SK-MEL-5 (cell line): ENCODE results near the gene ABLIM1. TPM values are rescaled to one million over a fixed set of nuclear protein-coding genes. Genes with fewer than 3 reads are reported as not detected.

Source experiments
- DNase-seq: peaks from one replicate; pipeline ENCODE4 v3.0.0-alpha.2; 2016; ENCODE audit warnings: low read depth, low spot score
- in situ Hi-C: cut with HindIII; loops from 2 replicates; pipeline ENCODE4 v1.10.0; 2016; ENCODE audit warnings: low sequenced_read_pairs, high pct_unique_total_duplicates, low pct_unique_long_range_greater_than_20kb
- total RNA-seq: library from RNA; depleted of rRNA; stranded (reverse); fragments of >200 nt; shearing (Covaris generic); gene quantifications from 2 replicates; pipeline ENCODE4 v1.2.3, GENCODE V29; 2014

ABLIM1 gene
- total RNA-seq, 1 experiment from 2014 or later, result 19.5 TPM

DNA sequence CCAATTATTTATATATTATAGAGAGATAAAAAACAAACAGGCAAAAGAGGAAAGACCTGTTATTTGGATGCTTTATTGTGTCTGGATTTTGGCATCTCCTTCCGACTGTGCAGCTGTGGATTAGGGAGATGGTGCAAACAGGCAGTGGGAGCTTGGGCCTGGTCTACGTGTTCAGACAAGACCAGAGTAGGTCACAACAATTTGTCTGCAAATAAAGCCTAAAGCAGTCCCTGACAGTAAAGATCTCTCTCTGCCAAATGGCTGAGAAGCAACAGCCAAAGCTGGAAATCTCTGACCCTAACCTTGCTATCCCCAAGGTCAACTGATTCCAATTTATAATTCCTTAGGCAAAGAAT, 82.0 kb downstream of the ABLIM1 start:
- in situ Hi-C loops, result no loop called here
- DNase-seq, result no peak

DNA sequence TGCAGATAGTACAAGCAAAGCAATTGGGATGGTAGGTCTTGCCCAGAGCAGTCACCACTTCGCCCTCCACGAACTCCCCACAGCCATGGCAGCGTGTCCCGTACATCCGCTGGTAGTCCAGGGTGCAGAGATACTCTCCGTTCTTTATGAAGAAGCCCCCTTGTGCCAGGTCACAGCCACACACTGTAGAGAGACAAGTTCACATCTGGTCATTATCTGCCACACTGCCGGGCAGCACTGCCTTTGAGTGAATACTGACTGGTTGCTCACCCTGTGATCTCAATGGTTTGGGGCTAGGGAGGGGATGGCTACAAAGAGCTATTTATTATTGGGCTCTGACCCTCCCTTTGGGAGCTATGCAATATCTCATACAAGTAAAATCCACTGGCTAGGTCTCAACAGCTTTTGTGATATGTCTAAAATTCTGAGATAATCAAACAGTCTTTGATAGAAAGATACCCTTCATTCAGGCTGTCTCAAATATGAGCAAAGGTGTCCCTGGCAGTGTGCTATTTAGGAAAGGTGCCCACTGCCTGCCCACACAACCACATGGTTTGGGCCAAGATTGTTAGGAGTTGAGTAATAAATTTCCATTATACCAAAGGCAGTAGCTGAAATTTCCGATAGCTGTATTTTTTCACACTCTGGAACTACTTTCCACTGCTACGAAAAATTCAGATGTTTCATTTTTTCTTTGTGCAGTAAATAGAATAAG, 82.5 kb downstream of the ABLIM1 start:
- DNase-seq, result peak; percentile 19
- in situ Hi-C loops, result no loop called here

DNA sequence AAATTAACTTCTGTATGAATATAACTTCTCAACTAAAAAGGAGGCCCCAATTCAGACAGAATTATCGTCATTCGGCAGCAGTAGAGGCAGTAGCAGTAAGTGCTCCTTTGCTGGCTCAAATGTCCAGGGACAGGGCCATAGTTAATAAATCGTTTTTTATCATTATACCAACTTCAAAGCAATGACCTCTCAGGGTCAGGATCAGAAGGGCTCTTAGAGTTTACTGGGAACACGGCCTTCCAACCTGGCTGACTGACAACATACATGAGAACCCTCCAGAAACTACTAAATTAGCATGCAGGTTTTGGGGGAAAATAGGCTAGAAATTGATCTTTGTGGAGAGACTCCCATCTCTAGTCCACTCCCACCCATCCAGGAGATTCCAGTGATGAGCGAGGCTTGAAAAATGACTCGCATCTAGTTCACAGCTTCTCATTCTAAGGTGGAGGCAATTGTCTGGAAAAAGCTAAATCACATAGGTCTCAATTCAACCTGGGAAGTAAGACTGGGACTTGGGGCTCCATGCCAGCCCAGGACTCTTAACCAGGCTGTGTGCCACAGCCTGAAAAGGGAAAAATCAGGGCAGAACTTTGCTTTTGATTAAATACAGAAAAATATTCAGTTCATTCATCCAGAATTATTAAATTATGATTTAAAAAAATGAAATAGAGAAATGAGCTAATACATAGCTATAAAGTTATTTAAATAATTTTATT, 84.6 kb downstream of the ABLIM1 start:
- no peak for DNase-seq
- in situ Hi-C loops, result loop anchor here (25.0 kb wide), 1 partner anchor 114 kb away; no protein-coding TSS in a partner anchor

DNA sequence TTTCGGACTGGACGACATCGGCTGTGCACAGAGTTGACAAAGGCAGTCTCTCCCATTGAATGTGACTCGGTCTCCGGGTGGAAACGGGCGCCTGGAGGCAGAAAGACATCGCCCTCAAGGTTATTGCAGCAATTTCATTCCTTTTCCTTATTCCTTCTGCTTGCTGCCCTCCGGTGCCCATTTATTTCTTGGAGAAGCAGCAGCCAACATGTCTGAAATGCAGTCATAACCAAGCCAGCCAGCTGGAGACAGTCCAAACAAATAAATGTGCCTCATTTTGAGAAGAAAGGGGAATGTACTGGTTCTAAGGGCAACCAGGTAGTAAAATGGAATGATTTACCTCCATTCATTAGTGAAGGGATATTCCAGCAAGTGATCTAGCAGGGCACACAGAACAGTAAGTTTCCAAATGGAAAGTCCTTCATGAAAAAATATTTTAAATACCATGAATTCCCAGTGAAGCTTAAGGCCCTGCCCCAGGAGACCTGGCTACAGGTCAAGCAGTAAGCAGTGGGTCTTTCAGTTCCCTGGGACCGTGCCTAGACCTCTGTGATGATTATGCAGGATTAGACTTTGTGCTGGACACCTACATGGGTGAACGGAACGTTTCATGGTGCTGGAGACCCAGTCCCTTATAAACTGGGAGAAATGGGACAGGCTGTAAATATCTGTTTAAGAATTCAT, 86.6 kb downstream of the ABLIM1 start:
- DNase-seq, result no peak
- in situ Hi-C loops, result loop anchor here (25.0 kb wide), 1 partner anchor 116 kb away; no protein-coding TSS in a partner anchor

DNA sequence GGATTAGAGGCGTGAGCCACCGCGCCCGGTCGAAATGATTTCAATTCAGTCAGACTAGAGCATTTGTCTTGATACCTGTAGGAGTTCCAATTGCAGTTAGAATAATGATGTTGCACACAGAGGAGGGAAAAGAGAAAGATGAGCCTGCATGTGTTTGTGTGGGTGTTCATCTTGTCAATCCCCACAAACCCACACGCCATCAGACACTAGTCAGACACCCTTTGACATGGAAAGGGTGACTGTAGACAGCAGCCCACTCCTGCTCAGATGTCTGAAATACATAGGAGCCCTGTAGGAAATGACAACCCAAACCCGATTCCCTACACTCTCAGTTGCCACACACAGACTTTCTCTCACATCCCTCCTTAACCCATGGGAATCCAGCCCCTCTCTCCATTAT, 92.0 kb downstream of the ABLIM1 start:
- in situ Hi-C loops, result loop anchor here (25.0 kb wide), 1 partner anchor 121 kb away; no protein-coding TSS in a partner anchor
- DNase-seq, result no peak

DNA sequence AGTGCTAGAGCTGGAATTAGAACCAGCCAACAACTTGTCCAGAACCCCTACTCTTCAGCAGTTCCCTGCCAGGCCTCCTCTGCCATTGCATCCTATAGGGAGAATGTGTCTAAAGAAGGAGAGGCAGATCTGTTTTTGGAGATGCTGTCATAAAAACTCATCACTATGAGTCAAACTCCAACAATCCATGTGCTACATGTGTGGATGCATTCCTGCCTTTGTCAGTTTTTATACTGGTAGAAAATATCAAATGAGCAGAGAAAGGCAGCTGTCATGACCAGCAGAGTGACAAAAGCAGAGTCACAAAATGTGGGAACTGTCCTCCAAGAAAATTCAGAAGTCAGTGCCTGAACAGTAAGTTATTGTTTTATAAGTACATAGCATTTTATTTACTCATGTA, 93.0 kb downstream of the ABLIM1 start:
- DNase-seq, result no peak
- in situ Hi-C loops, result loop anchor here (25.0 kb wide), 1 partner anchor 122 kb away; no protein-coding TSS in a partner anchor

DNA sequence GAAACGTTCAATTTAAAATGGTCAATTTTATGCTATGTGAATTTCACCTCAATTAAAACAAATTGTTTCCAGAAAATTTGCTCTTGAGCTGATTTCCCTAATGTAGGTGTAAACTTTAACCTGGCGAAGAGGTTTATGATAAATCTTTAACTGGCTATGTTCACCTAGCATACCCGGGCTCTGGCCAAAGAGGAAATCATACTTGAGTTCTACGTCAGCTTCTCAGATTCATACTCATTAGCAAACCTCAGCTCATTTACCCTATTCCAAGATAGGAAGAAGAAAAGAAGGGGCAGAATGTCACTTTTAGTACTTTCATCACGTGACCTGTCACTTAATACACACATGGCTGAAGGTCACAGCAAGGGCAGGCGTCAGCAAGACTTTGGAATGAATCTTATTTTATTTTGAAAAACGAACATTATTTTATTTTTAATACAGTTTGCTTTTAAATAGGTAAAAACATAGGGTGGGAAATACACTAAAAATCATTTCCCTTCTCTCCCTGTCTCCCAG, 97.0 kb downstream of the ABLIM1 start:
- in situ Hi-C loops, result loop anchor here (25.0 kb wide), 1 partner anchor 126 kb away; no protein-coding TSS in a partner anchor
- DNase-seq, result no peak

DNA sequence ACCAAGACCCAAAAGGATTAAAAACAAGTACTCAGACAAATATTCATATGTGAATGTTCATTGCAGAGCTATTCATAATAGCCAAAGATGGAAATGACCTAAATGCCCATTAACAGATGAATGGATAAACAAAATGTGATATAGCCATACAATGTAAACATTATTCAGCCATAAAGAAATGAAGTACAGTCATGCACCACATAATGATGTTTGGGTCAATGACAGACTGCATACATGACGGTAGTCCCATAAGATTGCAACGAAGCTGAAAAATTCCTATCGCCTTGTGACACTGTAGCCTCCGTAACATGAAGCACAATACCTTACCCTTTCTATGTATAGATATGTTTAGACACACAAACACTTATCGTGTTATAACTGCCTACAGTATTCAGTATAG, 97.9 kb downstream of the ABLIM1 start:
- DNase-seq, result no peak
- in situ Hi-C loops, result loop anchor here (25.0 kb wide), 1 partner anchor 127 kb away; no protein-coding TSS in a partner anchor

DNA sequence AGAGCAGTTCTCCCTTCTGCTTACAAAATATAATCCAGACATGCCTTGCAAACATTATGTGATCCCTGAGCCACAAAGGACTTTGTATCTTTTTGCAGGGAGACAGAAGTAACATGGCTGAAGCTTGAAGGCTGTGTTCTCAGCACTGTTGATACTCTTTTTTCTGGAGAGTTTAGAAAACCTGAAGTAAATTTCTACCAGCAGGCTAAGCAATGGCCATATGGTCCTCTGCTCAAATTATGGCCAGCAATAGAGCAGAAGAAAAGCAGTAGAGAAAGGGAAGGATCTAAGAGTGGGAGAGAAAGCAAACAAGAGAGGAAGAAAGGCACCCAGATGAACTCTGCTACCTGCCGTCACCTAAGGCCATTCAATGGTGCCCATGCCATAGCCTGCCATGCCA, 98.4 kb downstream of the ABLIM1 start:
- DNase-seq, result no peak
- in situ Hi-C loops, result loop anchor here (25.0 kb wide), 1 partner anchor 128 kb away; no protein-coding TSS in a partner anchor

DNA sequence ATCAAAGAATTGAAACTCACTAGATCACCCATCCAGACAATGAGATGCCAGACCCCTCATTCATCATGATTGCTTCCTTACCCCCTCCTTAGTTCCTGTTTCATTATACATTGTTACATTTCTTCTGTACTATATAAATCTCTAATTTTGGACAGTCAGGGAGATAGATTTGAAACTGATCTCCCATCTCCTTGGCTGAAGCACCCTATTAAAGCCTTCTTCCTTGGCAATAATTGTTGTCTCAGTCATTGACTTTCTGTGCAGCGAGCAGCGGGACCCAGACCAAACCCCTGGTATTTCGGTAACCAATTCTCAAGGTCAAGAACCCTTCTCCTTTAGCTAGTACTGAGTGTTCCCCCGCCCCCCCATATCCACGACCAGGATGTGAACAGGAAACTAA, 100.2 kb downstream of the ABLIM1 start:
- in situ Hi-C loops, result loop anchor here (25.0 kb wide), 1 partner anchor 129 kb away; no protein-coding TSS in a partner anchor

DNA sequence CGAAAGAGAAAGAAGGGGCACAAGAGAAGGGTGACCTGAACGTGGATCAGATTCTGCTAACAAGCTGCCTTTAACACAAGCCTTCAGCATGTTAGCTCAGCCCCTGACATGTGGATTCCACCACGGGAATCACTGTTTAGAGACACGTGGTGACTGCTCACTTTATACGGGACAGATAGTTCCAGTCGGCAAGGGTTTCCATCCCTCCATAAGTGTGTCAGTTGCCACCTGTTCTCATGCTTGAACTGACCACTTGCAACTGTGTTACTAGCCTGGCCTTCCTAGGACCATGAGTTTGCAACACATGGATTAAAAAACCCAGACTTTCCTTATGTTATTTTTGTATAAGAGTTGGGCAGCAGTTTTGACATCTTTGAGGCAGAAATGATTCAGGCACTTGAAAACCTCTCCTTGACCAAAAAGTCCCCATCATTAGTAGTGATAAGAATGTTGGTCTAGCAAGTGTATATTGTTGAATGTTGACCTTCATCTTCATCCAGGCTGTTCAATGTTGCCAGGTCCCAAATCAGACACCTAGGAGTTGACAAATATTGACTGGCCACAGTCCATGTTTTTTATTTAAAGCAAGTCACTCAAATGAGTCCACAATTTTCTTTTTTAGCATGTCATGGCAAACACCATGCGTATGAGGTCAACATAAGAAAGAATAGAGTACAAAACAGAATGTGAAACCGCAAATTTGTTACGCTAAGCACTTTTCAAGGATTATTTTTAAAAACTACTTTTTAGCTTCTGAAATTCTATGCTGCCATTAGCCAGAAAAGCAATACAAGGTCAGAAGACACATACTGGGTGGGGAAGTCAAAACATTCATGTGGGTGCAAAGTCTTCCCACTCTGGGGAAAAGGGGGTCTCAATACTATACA, 101.6 kb downstream of the ABLIM1 start:
- DNase-seq, result no peak
- in situ Hi-C loops, result loop anchor here (25.0 kb wide), 1 partner anchor 131 kb away; no protein-coding TSS in a partner anchor

More for the DNA sequence above, 100.2 kb downstream of the ABLIM1 start:
- DNase-seq, result no peak

DNA sequence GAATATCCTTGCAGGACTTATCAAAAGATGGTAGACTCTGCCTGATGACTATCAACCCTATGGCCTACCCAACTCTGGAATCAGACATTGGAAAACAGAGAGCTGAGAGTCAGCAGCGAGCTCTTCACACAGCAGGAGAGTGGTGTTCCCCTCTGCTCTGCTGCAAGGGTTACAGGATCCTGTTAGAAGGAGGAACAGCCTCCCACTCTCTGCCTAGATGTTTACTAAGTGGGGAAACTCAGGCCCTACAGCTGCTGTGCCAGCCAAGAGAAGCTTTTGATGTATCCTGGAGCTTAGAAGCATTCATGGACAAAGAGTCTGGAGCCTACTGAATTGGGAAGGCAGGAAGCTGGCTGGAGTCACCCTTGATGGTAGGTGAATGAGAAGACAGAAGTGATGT, 104.6 kb downstream of the ABLIM1 start:
- DNase-seq, result no peak
- in situ Hi-C loops, result loop anchor here (25.0 kb wide), 1 partner anchor 134 kb away; no protein-coding TSS in a partner anchor

DNA sequence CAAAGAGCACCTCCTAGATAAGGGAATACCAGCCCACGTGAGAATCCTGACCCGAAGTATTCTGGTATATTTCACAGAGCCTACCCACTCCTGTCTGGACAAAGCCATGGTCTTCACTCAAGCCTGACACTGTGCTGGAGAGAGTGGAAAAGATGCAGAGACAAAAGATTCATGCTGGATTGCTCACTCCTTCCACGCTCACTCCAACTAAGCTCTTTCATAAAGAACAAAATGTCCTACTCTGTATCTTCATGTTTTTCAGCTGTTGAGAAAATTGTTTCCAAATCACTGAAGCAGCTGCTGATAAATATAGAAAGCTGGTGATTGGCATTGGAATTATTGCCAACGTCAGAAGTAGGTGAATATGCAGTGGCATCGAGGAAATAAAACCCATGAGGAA, 106.0 kb downstream of the ABLIM1 start:
- no peak for DNase-seq
- in situ Hi-C loops, result loop anchor here (25.0 kb wide), 1 partner anchor 135 kb away; no protein-coding TSS in a partner anchor

DNA sequence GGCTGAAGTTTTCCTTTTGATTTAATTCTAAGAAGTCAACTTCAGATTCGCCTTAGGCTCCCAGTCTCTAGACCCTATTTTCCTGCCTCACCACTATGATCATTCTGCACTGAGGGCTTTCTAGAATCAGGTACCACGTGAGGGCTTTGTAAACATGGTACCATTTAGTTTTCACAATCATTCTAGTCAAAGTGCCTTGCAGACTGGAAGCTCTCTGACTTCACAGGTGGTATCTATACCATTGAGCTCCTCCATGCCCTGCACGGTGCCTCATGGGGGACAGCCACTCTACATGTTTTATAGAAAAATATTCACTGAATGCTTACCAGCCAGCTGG, 106.5 kb downstream of the ABLIM1 start:
- no peak for DNase-seq
- in situ Hi-C loops, result loop anchor here (25.0 kb wide), 1 partner anchor 136 kb away; no protein-coding TSS in a partner anchor

DNA sequence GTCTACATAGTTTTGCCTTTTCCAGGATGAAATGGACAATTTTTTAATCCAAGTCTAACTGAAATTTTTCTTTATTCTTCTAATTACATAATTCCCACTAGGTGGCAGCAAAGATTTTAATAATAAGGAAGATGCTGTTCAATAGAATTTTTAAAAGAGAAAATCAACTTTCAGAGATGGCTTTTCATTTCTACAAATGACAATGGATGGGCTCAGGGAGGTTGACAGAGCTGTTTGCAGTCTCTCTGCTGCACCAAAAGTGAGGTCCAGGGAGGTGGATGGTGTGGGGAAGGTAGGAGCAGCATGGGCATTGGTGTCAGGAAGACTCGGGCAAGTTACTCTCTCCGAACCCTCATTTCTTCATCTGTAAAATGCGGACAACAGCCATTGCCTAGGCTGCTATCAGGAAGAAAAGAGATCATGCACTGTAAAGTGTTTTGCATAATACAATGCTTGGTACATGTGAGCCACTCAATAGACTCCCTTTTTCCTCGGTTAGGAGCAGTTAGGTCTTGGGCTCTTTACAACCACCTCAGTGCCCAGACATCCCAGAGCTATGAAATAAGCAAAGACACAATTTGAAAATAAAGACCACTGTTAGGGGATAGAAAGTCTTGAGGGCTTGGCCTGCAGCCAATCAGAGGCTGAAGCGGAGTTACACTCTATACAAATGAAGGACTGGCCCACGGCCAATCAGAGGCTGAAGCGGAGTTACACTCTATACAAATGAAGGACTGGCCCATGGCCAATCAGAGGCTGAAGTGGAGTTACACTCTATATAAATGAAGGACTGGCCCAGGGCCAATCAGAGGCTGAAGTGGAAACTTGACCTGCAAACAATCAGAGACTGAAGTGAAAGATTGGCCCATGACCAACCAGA, 107.1 kb downstream of the ABLIM1 start:
- in situ Hi-C loops, result loop anchor here (25.0 kb wide), 1 partner anchor 136 kb away; no protein-coding TSS in a partner anchor
- DNase-seq, result peak; percentile 50

DNA sequence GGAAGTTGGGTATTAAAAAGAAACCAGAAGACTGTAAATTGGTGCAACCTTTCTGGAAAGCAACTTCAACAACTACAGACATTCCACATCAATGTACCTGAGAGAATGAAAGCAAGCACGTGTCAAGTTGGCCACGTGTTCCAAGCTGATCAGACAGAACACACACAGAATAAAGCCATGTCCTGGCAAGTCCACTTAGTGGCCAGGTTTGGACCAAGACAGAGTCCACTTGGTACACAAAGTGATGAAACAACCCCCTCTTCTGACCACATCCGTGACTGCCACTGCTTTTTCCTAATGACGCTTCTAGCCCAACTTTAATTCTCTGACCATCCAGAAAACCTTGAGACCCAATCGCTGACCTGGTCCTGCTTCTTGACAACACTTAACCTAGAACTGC, 109.4 kb downstream of the ABLIM1 start:
- in situ Hi-C loops, result no loop called here

More for the DNA sequence above, 109.4 kb downstream of the ABLIM1 start:
- DNase-seq, result peak; percentile 74
